Left cardiac atrium (tissue), 4 donors: ENCODE measurements around the gene PPP2R5E. TPM values are rescaled to one million over a fixed set of nuclear protein-coding genes. Genes with fewer than 3 reads are reported as not detected.
"Not testable (repeated sequence)": the region's sequence is repeated elsewhere in the genome, so short reads cannot be mapped to it uniquely, and the experiment has no call there.

Source experiments
- ATAC-seq, 2 donors: fragments of 200-7000 bp; cut with Tn5 transposase; one replicate each; pipeline ENCODE4 v1.9.1; 2020; ENCODE audit warnings: mild to moderate bottlenecking in 2 of 2, moderate library complexity in 2 of 2
- DNase-seq: peaks from one replicate; pipeline ENCODE4 v3.0.0-alpha.2; 2020
- intact Hi-C, 2 donors: fragments of 100-400 bp; cut with DNase I; formaldehyde crosslinking; loops; one replicate each; pipeline versions ENCODE4 v1.14.1 to v1.15.1; 2022 to 2023
- long read RNA-seq: library from polyadenylated mRNA; unstranded; transcript quantifications from one replicate; pipeline ENCODE4 v2.0.0, GENCODE V29; 2021
- total RNA-seq, 2 donors: library from RNA; stranded (reverse); fragmentation: NEBNext Ultra II Directional; extraction: Animal tissue kit (Norgen Biotek cat#: 25700); gene quantifications; one replicate each; pipeline ENCODE4 v1.2.1, GENCODE V29; 2021
- donor health status: DM: no; HTN: yes; CAD: no.
- donor health status: DM: no; HTN: yes; CAD: no; lungs with severe emphysema.
- donor health status: DM: yes; HTN: yes; CAD: no.
- donor health status: Dilated cardiomyopathy.

PPP2R5E gene
- 10 to 100 TPM; 33.4 to 36.6 TPM for total RNA-seq
- long read RNA-seq, full-length matches to known transcripts: 27 of 45 reads
- long read RNA-seq, partial matches to known transcripts: 8 of 45 reads
- long read RNA-seq, other reads (novel, unspliced or antisense): 10 of 45 reads

DNA sequence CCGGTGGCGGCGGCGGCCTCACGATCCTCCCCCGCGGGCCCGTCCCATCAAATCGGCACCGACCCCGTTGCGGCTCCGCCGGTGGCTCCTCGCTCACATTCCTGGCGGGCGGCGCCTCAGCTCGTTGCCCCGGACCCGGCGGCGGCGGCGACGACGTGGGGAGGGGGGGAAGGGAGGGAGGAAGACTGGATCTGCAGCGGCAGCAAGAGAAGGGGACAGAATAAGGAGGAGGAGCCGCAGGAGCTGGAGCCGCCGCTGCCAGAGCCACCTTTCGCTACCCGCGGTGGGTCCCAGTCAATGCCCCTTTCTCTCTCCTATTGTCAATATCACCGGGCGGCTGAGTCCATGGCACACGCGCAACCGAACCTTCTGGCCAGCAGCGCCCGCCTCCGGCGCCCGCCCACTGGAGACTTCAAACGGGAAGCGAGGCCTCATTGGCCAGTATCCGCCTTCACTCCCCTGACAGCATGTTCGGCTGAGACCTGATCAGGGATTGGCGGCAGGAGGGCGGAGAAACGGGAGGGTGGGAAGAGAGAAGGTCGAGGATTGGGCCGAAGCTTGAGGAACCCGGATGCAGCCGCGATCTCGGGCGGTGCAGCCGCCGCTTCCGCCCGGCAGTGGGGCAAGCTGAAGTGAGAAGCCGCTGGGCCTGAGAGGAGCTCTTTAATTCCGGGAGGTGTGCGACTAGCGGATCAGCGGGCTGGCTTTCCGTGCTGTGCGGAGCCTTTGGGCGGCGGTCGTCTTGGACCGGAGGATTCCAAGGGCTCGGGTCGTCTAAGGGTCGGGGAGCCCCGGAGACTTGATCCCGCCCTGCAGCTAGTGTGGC lies at the start of gene PPP2R5E:
Gene PPP2R5E, minus strand, starts transcription at position 378 of the 826 bp plus-strand sequence. CDS start 3,692 bp downstream, outside the sequence.
- DNase-seq (peak; percentile 98), ATAC-seq (peak; percentile 99)
- intact Hi-C loops: loop anchor here (2.0 to 10.0 kb wide), 4 partner anchors 99 to 158 kb away; partner anchors contain the start of gene WDR89 (in 1 of the 2)

DNA sequence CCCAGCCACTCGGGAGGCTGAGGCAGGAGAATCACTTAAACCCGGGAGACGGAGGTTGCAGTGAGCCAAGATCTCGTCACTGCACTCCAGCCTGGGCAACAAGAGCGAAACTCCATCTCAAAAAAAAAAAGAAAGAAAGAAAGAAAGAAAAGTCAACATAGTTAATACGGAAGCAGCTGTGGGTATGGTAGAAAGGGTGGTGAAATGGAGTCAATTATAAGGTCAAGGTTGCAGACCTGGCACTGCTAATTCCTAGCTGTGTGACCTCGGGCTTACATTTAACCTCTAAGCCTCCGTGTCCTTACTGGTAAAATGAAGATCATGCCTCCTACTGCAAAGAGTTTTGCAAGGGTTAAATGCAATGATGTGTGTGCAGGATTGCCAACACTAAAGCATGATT lies 39.9 kb upstream of the PPP2R5E start:
- intact Hi-C loops: not testable (repeated sequence)

DNA sequence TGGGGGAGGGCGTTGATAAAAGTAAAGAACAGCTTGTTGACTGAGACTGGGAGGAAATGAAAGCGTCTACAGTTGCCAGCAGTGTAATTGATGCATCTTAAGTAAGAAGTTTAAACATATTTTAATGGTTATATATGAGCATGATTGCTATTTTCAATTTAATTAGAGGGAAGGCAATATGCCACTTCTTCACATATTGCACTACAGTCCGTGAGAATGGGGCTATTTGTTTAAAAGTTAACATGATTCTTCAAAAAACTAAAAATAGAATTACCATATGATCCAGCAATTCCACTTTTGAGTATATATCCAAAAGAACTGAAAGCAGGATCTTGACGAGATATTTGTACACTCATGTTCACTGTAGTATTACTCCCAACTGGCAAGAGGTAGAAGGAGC lies 38.3 kb upstream of the PPP2R5E start:
- ATAC-seq (no peak), DNase-seq (no peak)
- intact Hi-C loops: no loop called here

More for the DNA sequence above, 39.9 kb upstream of the PPP2R5E start:
- ATAC-seq, DNase-seq: not testable (repeated sequence)

DNA sequence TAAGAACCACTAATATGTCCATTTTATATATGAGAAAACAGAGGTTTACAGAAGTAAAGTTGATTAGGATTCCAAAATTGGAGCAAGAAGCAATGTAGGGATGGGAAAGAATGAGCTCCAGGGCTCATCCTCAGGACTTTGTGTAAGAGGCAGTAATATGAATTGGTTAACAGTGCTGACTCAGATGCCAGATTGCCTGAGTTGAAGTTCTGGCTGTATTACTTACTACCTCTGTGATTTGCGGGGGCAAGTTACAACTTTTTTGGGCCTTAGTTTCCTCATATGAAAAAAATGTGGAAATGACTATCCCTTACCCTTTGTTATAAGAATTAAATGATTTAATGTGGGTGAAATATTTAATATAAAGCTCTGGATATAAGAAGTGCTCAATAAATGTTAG lies 35.1 kb upstream of the PPP2R5E start:
- no peak for ATAC-seq
- intact Hi-C loops: no loop called here
- DNase-seq: no peak

DNA sequence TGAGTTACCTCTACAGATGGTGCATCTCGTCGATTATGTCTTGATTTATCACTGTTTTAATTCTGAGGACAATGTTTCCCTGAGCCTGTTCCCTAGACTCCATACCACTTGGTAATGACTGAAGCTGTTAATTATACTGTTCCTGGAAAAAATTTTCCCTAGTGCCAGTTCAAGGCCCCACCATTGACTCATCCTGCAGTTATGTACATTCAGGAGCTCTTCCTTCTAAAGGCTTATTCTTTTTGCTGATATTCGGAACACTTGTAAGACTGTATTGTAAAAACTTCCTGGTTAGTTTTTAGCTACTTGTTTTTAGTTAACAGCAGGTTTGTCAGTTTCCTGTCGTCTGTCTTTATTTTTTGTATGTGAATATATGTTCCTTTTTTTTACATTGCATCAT lies 30.4 kb upstream of the PPP2R5E start:
- intact Hi-C loops: no loop called here
- ATAC-seq (no peak), DNase-seq (no peak)

DNA sequence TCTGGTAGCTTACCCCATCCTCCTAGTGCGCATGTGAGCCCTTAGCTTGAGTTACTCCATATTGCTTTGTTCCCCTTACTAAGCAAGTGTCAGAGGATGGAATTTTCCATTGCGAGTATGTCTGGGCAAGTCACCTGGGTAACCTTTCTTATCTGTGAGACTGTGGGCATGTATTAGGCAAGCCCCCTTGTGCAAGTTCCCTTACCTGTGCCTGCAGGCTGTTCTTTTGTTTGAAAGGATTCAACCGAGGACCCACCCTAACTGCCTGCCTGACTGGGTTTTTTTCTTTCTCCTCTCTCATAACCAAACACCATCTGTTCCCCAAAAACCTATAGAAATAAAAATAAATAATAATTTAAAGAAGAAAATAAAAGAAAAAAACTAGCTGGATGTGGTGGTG lies 22.3 kb upstream of the PPP2R5E start:
- DNase-seq (no peak), ATAC-seq (no peak)
- intact Hi-C loops: no loop called here

DNA sequence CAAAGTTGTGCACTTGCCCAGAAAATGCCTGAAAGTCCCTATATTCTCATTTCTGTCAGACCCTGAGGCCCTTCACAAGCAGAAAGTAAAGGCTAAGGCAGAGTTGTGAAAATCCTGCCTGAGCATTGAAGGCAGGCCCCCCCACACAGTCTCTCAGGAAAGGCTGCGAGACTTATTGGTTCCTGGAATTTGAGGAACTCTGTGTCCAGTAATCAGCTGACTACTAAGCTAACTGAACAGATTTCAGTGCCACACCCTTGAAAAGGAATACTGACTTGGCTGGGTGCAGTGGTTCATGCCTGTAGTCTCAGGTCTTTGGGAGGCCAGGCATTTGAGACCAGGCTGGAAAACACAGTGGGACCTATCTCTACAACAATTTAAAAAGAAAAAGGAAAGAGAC lies 21.1 kb upstream of the PPP2R5E start:
- no peak for DNase-seq
- intact Hi-C loops: no loop called here

DNA sequence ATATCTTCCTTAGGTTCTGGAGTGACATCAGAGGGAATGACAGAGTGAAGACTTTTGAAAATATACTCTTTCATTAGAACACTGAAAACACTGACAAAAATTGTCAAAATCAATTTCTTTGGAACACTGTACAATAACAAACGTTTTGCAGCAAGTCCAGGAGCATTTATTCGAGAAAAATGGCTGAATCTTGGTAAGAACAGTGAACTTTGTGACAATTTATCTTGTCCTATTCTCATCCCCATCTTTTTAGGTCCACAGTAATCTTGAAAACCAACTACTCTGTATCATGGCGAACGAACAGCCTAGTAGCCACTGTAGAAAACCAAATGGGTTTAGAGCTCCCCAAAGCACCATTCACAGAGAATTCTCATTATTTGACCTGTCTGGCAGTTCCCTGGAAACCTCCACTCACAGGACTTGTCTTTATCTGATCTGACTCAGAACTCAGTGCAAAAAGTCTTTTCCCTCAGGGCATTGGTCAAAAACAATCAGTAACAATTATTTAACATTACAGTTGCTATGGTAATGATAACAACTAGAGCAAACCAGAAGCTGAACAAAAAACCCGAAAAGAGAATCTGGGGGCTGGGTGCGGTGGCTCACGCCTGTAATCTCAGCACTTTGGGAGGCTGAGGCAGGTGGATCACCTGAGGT lies 20.3 kb upstream of the PPP2R5E start:
- intact Hi-C loops: no loop called here
- no peak for DNase-seq
- peak in 1 of 2 donors; percentile 30 for ATAC-seq

More for the DNA sequence above, 21.1 kb upstream of the PPP2R5E start:
- peak in 1 of 2 donors; percentile 71 for ATAC-seq

DNA sequence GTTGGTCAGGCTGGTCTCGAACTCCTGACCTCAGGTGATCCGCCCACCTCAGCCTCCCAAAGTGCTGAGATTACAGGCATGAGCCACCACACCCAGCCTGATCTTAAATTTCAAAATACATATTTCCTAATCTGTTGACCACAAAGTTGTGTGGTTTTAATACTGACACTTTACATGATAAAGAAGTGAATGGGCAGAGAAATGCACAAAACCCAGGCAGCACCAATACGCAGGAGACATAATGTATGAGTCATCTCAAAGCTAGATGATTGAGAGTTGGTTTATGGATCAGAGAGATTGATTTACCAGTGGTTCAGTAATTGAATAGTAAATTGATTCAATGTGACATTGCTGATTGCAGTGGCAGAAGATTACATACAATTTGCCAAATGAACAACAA lies 19.2 kb upstream of the PPP2R5E start:
- ATAC-seq: no peak
- no peak for DNase-seq
- intact Hi-C loops: no loop called here

DNA sequence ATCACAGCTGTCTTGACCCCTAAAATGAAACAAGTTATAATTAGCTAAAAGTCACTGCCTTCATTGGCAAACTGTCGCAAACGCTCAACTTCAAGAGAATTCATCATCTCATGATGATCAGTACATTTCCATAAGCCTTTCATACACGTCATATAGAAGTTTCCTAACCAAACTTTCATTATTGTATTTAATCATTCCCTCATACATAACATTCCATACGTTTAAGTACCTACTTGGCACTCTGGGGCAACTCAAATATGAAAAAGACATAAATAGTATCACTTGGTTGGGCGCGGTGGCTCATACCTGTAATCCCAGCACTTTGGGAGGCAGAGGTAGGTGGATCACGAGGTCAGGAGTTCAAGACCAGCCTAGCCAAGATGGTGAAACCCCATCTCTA lies 12.4 kb upstream of the PPP2R5E start:
- ATAC-seq: no peak
- intact Hi-C loops: no loop called here
- no peak for DNase-seq

DNA sequence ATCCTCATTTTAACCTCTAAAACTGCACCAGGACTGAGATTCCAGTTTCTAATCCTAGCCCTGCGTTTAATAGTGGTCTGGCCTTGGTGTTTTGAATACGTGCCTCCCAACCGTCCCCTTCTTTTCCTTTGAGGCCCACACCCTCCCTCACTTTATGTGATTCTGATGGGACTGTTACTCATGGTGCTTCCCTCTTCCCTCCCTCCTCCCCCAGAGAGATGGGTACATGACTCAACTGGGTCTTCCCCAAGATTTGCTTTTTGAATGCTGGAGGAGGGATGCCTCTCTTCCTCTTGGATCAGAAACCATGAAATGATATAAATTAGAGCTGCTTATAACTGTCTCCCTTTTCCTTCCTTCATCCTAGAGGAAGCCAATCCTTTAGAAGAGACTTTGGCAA lies 8.2 kb upstream of the PPP2R5E start:
- no peak for DNase-seq
- intact Hi-C loops: no loop called here
- ATAC-seq: no peak

DNA sequence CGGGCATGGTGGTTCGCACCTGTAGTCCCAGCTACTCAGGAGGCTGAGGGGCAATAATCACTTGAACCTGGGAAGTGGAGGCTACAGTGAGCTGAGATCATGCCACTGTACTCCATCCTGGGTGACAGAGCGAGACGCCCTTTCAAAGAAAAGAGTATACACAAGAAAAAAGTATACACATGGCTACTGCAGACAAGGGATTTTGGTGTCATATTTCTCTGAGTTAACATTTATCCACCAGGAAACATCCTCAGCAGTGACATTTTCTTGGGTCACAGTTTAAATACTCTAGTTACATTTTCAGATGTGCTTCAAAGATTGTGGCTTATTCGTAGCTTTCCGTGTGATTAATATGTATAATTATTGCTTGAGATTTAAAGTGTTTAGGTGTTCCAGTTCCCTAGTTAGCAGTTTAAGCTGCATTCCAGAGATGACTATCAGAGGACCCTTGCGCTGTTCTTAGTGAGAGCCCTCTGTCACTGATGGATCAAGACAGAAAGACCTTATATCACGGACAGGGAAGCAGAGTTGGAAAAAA lies 4.7 kb upstream of the PPP2R5E start:
- intact Hi-C loops: loop anchor here in 1 of 2 donors (10.0 kb wide), 2 partner anchors 123 to 163 kb away; no protein-coding TSS in a partner anchor
- no peak for DNase-seq
- no peak for ATAC-seq

DNA sequence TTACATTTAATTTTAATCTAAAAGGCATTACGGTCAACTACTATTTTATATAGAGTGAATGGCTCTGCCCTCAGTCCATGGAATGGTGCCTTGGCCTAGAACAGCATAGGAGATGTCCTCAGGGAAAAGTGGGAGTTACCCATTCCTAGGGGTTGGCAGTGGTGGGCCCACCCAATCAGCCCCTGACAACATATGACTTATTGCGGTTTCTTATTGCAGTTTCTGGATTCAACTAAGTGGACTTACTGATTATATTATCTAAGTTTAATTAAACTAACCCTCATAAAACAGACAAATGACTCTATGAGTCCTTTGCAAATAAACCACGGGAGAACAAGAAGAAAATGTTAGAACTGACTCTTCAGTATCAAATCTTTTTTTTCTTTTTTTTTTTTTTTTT lies 2.3 kb upstream of the PPP2R5E start:
- intact Hi-C loops: loop anchor here in 1 of 2 donors (10.0 kb wide), 2 partner anchors 121 to 161 kb away; no protein-coding TSS in a partner anchor
- no peak for DNase-seq
- no peak for ATAC-seq

DNA sequence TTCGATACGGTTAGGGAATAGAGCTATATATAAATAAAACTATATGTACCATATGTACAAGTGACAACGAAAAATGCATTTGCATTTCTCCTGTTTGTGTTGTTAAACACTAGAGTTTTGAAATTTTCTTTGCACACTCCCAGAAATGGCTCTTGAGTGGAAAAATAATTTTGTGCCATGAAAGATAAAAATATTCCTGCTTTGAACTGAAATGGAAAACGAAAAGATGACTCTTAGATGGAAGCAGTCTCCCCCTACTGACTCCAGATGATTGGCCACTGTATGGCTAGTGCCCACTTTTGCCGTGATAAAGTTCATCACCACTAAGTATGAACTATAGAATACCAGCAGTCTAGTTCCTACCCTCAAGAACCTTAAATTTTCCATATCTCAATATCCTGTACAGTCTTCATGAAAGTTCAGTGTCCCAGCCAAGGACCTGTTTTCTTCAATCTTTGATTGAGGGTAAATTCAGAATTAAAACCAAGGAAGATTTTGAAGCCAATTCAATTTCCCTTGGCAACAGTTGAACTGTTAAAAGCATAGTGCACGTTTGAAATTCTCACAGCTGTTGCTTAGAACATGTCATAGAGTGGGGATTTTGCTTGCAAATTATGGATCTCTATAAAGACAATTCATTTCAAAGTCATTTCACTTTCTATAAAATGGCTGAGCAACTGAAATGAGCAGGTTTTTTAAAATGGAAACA lies 1.6 kb upstream of the PPP2R5E start:
- DNase-seq: no peak

DNA sequence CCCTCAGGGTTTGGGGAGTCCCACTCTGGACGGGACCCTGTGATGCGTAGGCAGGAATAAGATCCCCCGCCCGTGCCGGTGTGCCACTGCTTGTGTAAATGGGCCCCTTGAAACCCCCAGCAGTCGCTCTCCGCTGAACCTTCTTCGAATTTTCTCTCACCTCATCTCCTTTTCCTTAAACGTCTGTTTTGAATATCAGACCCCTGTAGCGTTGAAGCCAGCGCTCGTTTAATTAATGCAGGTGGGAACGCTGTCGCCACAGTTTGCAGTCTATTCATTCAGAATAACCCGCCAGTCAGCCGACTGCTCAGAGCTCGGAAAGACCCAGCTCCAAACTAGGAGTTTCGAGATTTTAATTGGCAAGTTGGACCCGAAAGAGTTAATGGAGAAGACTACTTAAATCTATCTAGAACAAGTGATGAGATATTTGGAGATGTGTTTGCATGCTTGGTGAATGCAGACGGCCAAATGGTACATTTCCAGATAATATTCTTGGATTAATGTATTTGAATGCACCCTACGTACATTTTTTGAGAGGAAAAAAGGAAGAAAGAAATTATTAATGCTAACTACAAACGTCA lies 739 bp upstream of the PPP2R5E start:
- intact Hi-C loops: loop anchor here (2.0 to 10.0 kb wide), 4 partner anchors 98 to 159 kb away; partner anchors contain the start of gene WDR89 (in 1 of the 2)
- ATAC-seq: peak in 1 of 2 donors; percentile 3

More for the DNA sequence above, 1.6 kb upstream of the PPP2R5E start:
- ATAC-seq: no peak
- intact Hi-C loops: loop anchor here in 1 of 2 donors (5.0 to 10.0 kb wide), 3 partner anchors 98 to 160 kb away; partner anchors contain the start of gene WDR89

DNA sequence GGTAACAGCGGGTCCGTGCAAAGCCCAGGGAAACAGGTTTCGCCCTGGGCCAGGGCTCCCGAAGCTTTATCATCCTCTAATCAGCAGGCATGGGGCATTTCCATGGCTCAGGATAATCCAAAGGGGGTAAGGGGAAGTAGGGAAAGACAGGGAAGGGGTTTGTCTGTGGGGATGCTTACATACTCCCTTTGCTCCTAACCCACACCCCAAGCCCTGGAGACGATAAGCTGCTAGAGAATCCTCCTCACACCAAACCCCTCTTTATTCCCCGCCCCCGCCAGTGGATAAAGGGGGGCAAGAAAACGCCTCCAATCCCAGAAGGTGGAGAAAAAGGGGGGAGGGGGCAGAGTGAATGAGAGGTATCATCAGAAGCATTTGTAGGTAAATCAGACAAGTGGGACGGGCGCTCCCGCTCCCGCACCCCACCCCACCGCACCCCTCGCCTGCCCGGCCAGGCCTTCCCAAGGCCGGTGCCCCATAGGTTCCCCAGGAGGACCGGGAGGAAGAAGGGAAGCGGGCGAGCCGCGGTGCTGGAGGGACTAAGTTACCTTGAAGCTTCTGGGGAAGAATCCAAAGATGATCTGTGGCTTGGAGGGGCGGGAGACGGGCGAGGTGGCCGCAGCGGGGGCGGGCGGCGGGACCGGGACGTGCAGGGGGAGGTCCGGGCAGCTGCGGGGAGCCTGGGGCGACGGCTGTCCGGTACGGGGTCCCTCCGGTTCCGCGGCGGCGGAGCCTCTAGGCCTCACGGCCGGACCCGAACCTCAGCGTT lies 762 bp downstream of the PPP2R5E start:
- intact Hi-C loops: loop anchor here (2.0 to 10.0 kb wide), 4 partner anchors 100 to 158 kb away; partner anchors contain the start of gene WDR89 (in 1 of the 2)
- ATAC-seq (peak; percentile 21 to 48), DNase-seq (peak; percentile 45)

More for the DNA sequence above, 739 bp upstream of the PPP2R5E start:
- DNase-seq: no peak

DNA sequence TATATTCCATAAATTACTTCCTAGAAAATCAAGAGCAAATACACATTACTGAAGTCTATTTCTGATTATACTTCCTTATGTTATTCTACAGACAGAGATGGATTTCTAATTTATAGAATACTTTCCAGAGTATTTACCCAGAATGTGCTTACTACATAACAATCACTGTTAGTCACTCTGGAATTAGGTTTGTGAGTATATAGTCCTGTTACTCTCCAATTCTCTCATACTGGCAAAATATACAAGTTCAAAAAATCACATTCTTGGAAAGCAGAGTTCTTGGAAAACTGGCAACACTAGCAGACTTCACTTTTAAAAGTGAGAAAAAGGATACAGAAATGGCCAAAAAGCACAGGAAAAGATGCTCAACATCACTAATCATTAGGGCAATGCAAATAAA lies 7.3 kb downstream of the PPP2R5E start:
- intact Hi-C loops: no loop called here
- no peak for DNase-seq
- ATAC-seq: no peak

DNA sequence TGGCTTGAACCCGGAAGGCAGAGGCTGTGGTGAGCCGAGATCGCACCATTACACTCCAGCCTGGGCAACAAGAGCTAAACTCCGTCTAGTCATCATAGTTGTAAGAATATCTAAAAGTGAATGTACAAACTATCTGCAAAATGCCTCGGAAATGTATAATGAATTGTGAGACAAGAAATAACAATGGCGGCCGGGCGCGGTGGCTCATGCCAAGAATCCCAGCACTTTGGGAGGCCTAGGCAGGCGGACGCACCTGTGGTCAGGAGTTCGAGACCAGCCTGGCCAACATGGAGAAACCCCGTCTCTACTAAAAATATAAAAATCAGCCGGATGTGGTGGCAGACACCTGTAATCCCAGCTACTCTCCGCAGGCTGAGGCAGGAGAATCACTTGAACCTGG lies 9.7 kb downstream of the PPP2R5E start:
- intact Hi-C loops: no loop called here
- DNase-seq: no peak
- ATAC-seq: no peak
